HuH-7.5 (cell line): ENCODE data around the gene ATG13.
"Not testable (repeated sequence)": the region's sequence is repeated elsewhere in the genome, so short reads cannot be mapped to it uniquely, and the experiment has no call there.

Source experiments
- DNase-seq: peaks from one replicate; pipeline ENCODE4 v3.0.0; 2011; ENCODE audit warnings: low spot score

The ATG13 gene

GRCh38 chr11:46643986-46644385 lies 26.6 kb downstream of the ATG13 start:
- DNase-seq = no peak

GRCh38 chr11:46649180-46649738 lies 31.9 kb downstream of the ATG13 start:
- no peak for DNase-seq

- DNase-seq = no peak
These were observed 38.3 kb downstream of the ATG13 start for GRCh38 chr11:46655631-46656030.

- no peak for DNase-seq
These were observed 39.8 kb downstream of the ATG13 start for GRCh38 chr11:46657186-46657585.

- DNase-seq = no peak
These were observed 40.9 kb downstream of the ATG13 start for GRCh38 chr11:46658259-46658658.

- no peak for DNase-seq
These were observed 42.6 kb downstream of the ATG13 start for GRCh38 chr11:46659908-46660307.

GRCh38 chr11:46661836-46662235 lies 44.5 kb downstream of the ATG13 start:
- DNase-seq = no peak

DNA sequence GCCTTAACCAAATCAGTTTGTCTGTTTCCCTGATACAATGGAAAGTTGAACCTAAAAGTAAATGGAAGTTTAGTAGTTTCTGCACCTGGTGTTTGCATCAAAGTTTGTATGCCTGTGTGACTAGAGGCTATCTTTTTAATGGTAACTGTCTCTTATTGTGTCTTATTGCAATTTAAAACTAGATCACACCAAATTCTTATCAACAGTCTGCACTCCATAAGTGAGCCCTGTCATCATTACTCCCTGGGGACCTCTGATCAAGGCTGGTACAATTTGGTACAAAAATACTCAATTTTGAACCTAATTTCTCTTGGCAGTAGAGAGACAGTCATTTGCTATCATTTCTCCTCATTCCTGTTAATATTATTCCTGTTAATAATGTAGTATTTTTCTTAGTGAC lies 45.0 kb downstream of the ATG13 start:
- DNase-seq = no peak

- no peak for DNase-seq
These were observed 46.1 kb downstream of the ATG13 start for GRCh38 chr11:46663277-46663940.

GRCh38 chr11:46664612-46665011 lies 47.3 kb downstream of the ATG13 start:
- DNase-seq = no peak

DNA sequence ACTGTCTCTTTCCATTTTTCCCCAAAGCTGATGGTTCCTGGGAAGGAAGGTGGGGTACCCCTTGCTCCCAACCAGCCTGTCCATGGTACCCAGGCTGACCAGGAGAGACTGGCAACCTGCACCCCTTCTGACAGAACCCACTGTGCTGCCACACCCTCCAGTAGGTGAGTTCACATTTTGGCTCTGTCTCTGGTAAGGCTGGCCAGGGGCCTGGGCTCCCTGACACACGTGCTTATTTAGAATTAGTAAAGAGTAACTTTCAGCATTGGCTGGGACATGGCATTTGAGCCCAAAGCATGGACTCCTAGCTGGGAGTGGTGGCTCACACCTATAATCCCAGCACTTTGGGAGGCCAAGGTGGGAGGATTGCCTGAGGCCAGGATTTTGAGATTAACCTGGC lies 48.0 kb downstream of the ATG13 start:
- no peak for DNase-seq

- DNase-seq = no peak
These were observed 49.2 kb downstream of the ATG13 start for GRCh38 chr11:46666516-46666915.

DNA sequence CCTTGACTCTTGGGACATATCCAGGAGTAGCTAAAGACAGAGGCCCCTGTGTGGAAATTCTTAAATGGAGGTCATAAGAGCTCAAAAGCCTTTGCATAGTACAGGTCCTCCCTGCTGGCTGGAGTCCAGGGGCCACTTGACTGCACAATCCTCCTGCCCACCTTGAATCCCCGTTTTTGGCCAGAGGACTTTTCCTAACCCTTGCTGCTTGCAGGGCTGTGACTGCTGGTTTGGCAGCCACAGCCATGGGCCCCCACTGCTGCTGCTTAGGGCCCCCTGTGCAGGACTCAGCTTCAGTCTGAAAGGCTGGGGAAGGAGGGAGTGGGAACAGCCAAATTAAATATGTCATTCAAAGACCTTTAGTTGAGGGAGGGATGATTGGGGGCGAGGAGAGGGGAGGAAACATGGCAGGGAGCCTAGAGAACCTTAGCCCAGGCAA lies 49.7 kb downstream of the ATG13 start:
- no peak for DNase-seq

DNA sequence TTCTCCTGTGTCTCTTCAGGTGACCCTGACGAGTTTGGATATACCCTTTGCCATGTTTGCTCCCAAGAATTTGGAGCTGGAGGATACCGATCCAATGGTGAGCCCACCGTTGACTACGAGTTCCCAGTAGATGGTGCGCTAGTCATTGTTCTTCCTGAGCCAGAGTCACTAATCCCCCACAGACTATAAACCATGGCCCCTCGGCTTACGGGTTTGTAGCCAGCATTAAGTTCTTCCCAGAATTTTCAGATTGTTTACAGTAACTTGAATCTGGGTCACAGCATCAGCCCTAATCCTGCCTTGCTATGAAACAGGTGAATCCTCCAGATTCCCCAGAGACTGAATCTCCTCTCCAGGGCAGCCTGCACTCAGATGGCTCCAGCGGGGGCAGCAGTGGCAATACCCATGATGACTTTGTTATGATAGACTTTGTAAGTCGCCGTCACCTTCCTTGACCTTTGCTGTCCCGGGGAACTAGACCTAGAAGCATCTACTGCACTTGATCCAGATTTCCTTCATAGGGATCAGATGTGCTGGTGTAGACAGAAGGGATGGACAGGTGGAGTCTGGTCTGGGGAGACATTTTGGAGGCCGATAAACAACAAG lies 51.2 kb downstream of the ATG13 start:
- no peak for DNase-seq

- no peak for DNase-seq
These were observed 52.4 kb downstream of the ATG13 start for GRCh38 chr11:46669711-46670139.

DNA sequence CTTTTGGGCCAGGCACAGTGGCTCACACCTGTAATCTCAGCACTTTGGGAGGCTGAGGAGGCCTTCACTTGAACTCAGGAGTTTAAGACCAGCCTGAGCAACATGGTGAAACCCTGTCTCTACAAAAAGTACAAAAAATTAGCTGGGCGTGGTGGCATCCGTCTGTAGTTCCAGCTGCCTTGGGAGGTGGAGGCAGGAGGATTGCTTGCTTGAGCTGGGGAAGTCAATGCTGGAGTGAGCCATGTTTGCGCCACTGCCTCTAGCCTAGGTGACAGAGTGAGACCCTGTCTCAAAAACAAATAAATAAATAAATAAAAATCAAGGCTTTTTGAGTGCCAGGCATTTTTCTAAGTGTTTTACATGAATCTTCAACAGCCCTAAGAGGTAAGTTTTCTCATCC lies 53.2 kb downstream of the ATG13 start:
- DNase-seq = not testable (repeated sequence)

GRCh38 chr11:46671958-46672315 lies 54.6 kb downstream of the ATG13 start:
- DNase-seq = no peak

GRCh38 chr11:46672381-46672839 lies 55.1 kb downstream of the ATG13 start:
- DNase-seq = no peak

DNA sequence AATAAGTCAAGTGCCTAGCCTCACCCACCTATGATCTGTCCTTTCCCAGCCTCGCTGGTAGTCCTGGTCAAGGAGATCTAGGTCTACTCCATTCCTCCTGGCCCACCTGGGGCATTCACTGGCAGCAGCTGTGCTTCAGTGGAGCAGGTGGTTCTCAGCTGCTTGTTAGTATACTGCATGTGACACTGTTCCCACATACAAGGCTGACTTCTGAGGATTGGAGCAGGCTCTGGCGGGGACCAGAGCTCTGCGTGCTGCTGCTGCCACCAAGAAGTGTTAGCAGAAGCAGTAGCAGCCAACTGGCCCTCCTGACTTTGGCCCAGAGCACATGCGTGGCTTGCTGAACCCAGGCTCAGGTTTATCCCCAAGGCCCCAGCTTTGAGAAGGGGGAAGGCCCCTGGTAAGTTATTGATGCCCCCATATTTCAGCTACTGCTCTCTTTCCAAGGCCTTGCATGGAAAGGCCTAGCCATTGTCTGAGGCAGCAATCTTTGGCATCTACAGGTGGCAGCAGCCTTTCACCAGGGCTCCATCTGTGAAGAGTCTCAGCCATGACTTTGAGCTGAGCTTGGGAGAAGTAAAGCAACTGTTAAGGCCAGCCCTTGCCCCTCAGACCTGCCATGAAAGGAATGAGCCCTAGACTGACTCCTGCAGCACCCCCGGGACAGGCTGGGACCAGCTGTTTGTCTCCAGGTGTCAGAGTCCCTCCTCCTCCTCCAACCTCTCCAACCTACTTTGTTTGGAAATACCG lies 56.5 kb downstream of the ATG13 start:
- DNase-seq = no peak

DNA sequence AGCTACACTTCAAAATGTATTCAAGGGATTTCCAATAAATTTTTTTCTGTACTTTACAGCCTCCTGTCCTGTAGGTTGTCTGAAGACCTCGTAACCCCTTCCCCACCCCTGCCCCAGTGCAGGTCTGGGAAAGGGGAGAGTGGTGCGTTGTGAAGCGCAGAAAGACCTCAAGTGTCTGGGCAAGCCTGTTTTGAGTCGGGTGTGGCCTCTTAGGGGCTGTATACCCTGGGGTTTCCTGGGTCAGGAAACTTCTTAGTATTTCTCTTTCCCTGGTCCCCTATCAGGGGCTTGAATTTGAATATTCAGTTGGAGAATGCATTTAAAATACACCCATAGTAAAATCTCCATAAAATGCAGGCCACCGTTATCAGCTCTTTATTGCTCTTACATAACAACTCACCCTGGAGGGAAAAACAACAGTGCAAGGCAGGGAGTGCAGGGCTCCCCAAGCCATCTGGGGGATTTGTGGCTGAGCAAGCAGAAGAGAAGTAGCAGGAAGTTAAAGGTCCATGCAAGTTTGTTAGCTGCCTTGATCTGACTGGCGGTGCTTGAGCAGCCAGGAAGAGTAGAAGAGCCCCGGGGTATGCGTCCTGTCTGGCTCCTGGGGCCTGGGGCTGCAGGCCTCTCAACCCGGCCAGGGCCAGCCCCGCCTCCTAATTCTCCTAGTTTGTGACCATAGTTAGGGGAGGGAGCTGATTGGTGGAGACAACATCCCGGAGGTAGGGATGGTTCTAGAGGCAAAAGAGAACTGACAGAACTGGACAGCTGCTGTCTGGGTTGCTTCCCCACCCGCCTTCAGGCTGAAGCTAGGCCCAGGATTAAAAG lies 57.3 kb downstream of the ATG13 start:
- no peak for DNase-seq

- no peak for DNase-seq
These were observed 58.0 kb downstream of the ATG13 start for GRCh38 chr11:46675288-46675851.

DNA sequence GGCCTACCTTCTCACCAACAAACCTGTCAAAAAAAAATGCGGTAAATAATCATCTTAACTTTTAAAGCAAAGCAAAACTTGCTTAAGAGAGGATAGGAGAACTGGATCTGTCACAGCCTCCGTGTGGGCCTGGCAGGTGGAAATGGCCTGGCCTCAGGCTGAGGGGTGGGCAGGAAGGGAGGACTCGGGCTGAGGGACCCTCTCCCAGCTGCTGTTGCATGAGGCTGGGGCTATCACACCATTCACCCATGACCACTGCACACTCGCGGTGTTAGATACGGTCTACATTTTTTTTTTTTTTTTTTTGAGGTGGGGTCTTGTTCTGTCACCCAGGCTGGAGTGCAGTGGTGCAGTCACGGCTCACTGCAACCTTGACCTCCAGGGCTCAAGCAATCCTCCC lies 58.6 kb downstream of the ATG13 start:
- DNase-seq = no peak
